ENCODE results near the gene LNP1.
"Not testable (repeated sequence)": the region's sequence is repeated elsewhere in the genome, so short reads cannot be mapped to it uniquely, and the experiment has no call there.

Gene LNP1

DNA sequence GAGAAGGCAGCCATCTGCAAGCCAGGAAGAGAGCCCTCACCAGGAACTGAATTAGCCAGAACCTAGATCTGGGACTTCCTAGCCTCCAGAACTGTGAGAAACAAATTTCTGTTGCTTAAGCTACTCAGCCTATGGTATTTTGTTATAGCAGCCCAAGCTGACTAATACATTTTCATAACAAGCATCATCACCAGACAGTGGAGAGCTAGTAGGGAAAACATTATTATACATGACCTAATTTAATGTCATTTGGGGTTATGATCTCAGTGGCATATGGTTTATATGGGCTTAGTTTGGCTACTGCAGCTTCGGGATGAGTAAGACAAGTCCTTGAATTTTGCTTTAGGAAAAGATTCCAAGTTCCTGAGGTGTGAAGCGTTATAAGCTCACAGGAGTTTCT lies 35.6 kb downstream of the LNP1 start:
- ChIA-PET CTCF (interaction anchor here (1.0 to 7.0 kb wide), 3 partner anchors 11 to 308 kb away, joined by 3 to 35 read pairs (median 7); no protein-coding TSS in a partner anchor), POLR2A (no interaction called here)
- no peak for DNase-seq (ENCODE audit: extremely low spot score)
- TF ChIP-seq, protein P1, sequence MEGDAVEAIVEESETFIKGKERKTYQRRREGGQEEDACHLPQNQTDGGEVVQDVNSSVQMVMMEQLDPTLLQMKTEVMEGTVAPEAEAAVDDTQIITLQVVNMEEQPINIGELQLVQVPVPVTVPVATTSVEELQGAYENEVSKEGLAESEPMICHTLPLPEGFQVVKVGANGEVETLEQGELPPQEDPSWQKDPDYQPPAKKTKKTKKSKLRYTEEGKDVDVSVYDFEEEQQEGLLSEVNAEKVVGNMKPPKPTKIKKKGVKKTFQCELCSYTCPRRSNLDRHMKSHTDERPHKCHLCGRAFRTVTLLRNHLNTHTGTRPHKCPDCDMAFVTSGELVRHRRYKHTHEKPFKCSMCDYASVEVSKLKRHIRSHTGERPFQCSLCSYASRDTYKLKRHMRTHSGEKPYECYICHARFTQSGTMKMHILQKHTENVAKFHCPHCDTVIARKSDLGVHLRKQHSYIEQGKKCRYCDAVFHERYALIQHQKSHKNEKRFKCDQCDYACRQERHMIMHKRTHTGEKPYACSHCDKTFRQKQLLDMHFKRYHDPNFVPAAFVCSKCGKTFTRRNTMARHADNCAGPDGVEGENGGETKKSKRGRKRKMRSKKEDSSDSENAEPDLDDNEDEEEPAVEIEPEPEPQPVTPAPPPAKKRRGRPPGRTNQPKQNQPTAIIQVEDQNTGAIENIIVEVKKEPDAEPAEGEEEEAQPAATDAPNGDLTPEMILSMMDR (IDR thresholded peaks at IDR 0.05; ENCODE audit: control extremely low read depth, extremely low read depth, low read depth, missing control alignments) = no peak

DNA sequence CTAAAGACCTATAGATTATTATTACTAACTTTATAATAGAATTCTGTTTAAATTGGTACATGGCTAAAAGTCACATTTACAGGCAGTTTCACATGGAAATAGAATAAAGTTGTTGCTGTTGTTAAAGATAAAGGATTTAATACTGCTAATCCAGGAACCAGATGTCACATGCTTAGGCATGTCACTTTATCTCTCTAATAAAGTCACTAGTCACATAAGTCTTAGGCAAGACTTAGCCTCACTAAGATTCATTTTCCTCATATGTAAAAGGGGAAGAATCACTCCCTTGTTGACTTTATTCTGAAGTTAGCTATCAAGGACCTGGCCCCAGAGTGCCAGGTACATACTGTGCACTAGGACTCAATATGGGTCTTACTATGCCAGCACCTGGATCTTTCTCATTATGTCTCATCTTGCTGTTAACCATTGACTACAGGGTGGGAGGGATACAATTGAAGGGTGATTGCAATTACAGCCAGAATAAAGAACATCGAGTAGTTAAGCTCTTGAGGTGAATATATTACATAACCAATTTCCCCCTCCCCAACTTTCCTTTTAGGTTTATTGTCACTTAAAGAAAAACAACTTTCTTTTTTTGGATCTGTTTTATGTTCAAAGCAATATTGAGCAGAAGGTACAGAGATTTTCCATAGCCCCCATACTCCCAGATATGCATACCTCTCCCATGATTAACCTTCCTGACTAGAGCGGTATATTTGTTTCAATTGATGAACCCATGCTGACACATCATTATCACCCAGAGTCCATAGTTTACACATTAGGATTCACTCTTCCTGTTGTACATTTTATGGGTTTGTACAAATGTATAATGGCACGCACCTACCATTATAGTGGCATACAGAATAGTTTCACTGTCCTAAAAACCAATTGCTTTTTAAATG lies 36.6 kb downstream of the LNP1 start:
- ChIA-PET CTCF (interaction anchor here (0.7 to 7.0 kb wide), 4 partner anchors 10 to 137 kb away, joined by 3 to 35 read pairs (median 5); no protein-coding TSS in a partner anchor), POLR2A (no interaction called here)
- TF ChIP-seq, protein P1 (IDR thresholded peaks at IDR 0.05; ENCODE audit: control extremely low read depth, extremely low read depth, low read depth, missing control alignments) = no peak
- no peak for DNase-seq (ENCODE audit: extremely low spot score)

DNA sequence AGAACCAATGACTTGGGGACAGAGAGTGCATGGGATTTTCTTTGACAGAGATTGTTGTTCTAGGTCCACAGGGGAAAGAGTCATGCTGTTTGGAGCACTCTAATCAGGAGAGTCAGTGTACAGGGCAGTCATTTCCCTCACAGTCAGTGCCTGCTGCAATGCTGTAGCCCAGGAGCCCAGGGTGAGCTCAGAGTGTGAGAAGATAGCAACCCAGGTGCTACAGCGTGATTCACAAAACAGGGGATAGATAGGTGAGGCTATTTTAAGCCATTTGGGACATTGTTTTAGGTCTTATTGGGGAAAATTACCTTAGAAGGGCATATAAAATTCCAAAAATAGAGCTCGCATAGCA lies 37.3 kb downstream of the LNP1 start:
- ChIA-PET CTCF (interaction anchor here (1.5 to 7.0 kb wide), 5 partner anchors 9 to 151 kb away, joined by 3 to 35 read pairs (median 5); no protein-coding TSS in a partner anchor), POLR2A (no interaction called here)
- TF ChIP-seq, protein P1 (IDR thresholded peaks at IDR 0.05; ENCODE audit: control extremely low read depth, extremely low read depth, low read depth, missing control alignments) = no peak
- no peak for DNase-seq (ENCODE audit: extremely low spot score)

DNA sequence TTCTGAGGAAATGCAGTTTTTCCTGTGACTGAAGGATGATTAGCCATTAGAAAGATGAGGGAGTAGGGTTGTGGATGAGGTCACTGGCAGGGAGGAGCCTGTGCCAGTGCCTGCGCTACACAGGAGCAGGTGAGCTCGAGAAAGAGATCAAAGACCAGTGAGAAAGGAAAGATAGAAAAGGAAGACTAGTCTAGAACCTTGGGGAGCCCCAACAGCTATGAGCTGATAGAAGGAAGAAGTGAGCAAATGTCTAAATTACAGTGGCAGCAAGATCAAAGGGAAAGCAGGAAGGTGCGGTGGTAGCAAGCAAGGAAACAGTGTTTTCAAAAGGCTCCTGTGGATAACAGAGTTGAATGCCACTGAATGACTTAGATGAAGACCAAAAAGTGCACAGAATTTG lies 39.6 kb downstream of the LNP1 start:
- TF ChIP-seq, protein P1 (IDR thresholded peaks at IDR 0.05; ENCODE audit: control extremely low read depth, extremely low read depth, low read depth, missing control alignments) = no peak
- ChIA-PET CTCF (interaction anchor here (1.0 to 7.0 kb wide), 3 partner anchors 18 to 25 kb away, joined by 3 to 35 read pairs (median 3); no protein-coding TSS in a partner anchor), POLR2A (no interaction called here)
- no peak for DNase-seq (ENCODE audit: extremely low spot score)

DNA sequence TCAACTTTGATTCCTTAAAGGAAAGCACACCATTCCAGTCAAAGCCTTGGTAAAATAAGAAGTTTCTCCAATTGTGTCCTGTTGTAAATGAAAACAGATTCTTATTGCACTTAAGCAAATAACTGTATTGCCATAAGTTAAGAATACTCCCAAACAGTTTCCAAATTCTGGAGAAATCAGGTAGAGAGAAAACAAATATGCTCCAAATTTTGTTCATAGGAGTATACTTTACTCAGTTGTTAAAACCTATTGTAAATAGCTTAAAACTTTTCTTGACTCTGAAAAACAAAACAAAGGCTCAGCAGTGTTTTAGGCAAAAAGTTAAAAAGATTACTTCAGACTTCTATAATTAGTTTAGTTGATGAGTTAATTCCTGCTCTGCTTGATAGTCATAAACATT lies 42.4 kb downstream of the LNP1 start:
- POLR2A ChIA-PET = no interaction called here
- TF ChIP-seq, protein P1 (IDR thresholded peaks at IDR 0.05; ENCODE audit: control extremely low read depth, extremely low read depth, low read depth, missing control alignments) = no peak
- CTCF ChIA-PET = no interaction called here
- DNase-seq (ENCODE audit: extremely low spot score) = no peak

DNA sequence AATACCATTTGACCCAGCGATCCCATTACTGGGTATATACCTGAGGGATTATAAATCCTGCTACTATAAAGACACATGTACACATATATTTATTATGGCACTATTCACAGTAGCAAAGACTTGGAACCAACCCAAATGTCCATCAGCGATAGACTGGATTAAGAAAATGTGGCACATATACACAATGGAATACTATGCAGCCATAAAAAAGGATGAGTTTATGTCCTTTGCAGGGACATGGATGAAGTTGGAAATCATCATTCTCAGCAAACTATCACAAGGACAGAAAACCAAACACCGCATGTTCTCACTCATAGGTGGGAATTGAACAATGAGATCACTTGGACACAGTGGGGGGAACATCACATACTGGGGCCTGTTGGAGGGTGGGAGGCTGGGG lies 45.7 kb downstream of the LNP1 start:
- POLR2A ChIA-PET; DNase-seq (ENCODE audit: extremely low spot score): not testable (repeated sequence)
- CTCF ChIA-PET = interaction anchor here (1.9 to 5.1 kb wide), 2 partner anchors 9 to 15 kb away, joined by 7 to 45 read pairs; no protein-coding TSS in a partner anchor

DNA sequence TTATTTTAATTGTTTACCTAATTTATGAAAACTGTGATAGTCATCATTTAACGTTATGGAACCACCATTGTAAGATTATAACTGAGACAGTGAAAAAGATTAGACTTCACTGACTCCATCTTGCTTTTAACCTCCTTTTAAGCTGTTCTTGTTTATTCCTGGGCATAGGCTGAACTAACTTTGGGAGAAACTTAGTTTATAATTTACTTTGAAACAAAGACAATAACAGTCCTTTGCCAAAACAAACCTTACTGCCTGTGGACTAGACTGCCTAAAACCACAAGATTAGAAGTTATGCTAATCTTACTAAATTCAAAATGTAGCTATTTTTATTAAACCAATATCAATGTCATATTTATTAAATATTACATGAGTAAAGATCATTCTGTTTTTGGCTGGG lies 46.7 kb downstream of the LNP1 start:
- CTCF ChIA-PET = interaction anchor here (1.1 to 5.1 kb wide), 4 partner anchors 10 to 23 kb away, joined by 3 to 45 read pairs (median 5); no protein-coding TSS in a partner anchor
- TF ChIP-seq, protein P1 (IDR thresholded peaks at IDR 0.05; ENCODE audit: control extremely low read depth, extremely low read depth, low read depth, missing control alignments) = no peak
- DNase-seq (ENCODE audit: extremely low spot score) = no peak
- POLR2A ChIA-PET = no interaction called here
